GM19372 (cell line): Measurements from ENCODE around the gene ZMYND19.
"Not testable (repeated sequence)": the region's sequence is repeated elsewhere in the genome, so short reads cannot be mapped to it uniquely, and the experiment has no call there.

Source experiments
- ATAC-seq: cut with Tn5 transposase; IDR thresholded peaks from one replicate; pipeline ENCODE4 v1.9.1; 2021; ENCODE audit warnings: mild to moderate bottlenecking, low read depth, moderate library complexity; ENCODE audit not compliant: unreplicated experiment

Gene ZMYND19

DNA sequence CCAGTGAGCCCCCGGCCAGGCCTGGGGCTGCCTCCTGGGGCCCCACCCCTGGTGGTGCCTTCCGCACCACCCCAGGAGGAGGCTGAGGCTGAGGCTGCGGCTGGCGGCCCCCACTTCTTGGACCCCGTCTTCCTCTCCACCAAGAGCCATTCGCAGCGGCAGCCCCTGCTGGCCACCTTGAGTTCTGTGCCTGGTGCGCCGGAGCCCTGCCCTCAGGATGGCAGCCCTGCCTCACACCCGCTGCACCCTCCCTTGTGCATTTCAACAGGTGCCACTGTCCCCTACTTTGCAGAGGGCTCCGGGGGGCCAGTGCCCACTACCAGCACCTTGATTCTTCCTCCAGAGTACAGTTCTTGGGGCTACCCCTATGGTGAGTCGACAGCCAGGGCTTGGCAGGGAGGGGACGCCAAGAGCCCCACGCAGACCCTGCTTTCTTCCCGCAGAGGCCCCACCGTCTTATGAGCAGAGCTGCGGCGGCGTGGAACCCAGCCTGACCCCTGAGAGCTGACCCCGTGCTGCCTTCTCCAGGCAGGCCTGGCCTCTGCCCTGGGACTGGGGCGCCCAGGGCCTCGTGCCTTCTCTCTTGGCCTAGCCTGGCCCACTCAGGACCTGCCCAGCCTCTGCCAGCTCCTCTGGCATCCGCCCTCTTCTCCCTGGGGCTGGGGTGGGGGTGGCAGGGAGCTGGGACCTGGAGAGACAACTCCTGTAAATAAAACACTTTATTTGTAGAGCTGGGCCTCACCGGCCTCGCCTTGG lies 24.5 kb upstream of the ZMYND19 start:
- no peak for ATAC-seq

DNA sequence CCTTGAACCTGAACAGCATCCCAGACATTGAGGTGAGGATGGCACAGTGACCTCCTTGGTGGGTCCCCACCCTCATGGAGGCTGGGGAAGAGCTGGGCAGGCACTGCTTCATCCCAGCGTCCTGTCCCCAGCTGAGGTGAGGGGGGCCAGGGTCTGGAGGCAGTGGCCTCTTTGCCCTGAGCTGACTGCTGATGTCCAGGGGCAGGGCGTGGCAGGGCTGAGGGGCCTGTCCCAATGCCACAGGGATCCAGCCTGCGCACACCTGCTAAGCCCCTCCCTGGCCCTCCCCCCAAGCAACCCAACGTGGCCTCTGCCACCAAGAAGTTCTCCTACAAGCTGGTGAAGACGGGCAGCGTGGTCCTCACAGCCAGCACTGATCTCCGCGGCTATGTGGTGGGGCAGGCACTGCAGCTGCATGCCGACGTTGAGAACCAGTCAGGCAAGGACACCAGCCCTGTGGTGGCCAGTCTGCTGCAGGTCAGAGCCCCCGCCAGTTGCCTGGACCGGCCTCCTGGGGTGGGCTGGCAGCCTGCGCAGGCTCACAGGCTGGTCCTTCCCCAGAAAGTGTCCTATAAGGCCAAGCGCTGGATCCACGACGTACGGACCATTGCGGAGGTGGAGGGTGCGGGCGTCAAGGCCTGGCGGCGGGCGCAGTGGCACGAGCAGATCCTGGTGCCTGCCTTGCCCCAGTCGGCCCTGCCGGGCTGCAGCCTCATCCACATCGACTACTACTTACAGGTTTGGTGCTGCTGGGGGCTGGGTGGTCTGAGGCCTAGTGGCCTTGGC lies 23.6 kb upstream of the ZMYND19 start:
- ATAC-seq, result no peak

DNA sequence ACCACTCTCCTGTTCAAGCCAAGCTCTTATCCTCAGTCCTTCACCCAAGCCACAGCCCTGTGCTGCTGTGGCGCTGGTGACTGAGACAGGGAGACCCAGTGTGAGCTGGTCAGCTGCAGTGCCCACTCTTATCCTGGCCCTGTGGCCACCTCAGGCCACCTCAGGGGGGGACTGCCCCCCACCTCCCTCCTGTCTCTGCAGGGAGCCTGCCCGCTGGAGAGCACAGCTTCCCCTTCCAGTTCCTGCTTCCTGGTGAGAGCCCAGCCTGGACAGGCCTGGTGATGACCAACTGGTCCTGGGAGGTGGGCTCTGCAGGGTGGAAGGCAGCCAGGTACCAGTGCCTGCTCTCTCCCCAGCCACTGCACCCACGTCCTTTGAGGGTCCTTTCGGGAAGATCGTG lies 22.9 kb upstream of the ZMYND19 start:
- ATAC-seq, result no peak

DNA sequence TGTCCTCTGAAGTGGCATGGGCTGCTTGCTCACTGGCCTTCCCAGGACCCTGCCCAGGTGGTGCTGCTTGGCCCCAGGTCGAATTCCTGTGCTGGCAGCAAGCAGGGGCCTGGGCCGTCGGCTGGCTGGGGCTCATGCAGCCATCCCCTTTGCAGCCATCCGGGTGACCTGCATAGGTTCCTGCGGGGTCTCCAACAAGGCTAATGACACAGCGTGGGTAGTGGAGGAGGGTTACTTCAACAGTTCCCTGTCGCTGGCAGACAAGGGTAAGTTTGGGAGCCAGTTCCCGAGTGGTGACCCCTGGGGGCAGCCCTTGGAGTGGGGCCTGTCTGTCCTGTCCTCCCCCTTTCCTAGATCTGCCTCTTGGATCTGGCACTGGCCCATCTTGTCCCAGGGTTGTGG lies 22.4 kb upstream of the ZMYND19 start:
- ATAC-seq, result no peak

DNA sequence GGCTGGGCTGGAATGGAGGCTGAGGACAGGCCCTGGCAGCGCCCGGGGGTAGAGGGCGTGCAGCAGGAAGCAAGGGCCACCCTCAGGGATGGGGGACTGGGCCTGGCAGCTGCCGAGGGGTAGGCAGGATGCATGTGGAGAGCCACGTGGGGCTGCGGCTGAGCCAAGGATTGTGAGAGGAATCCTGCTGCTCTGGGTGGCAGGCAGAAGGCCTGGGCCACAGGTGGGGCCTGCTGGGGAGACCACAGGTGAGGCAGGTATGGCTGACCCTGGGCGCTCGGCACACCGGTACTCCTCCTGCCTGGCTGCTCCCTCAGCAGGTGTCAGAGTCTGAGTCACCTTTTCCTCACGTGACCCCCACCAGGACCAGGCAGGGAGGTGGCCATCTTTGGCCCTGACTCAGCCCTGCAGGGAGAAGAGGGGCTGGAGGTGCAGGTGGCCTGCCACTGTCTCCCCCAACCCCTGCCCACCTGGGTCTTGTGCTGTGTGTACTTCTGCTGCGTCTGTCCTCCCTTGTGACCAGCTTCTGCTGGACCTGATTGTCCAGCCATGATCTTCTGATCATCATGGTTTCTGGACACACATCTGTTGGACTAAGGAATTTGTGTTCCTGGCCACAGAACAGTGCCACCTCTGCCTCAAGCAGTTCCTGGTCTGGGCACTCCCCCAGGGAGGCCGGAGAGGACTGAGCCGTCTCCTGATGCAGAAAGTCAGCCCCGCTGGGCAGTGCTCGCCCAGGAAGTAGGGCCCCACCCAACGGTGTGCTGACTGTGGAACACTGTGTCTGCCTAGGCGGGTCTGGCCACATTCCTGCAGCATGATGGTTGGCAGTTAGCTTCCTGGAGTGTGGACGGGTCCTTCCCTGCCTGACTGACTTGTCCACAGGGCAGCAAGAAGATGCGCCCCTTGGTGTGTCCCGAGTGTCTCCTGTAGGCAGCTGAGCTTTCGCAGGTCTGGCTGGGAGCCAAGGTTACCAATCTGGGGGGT lies 21.6 kb upstream of the ZMYND19 start:
- ATAC-seq, result no peak

DNA sequence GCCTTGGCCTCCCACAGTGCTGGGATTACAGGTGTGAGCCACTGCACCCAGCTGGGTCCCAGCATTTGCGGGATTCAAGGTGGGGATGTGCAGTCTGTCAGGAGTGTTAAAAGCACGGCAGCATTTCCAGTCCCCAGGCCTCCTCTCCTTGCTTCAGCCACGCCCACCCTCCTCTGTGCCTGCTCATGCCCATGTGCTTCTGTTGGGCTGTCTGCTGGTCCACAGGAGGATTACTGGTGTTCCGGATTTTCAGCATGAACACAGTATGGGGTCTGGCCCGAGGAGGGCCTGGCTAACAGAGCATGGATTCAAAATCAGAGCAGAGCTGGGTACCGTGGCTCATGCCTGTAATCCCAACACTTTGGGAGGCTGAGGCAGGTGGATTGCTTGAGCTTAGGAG lies 20.6 kb upstream of the ZMYND19 start:
- ATAC-seq, result no peak

DNA sequence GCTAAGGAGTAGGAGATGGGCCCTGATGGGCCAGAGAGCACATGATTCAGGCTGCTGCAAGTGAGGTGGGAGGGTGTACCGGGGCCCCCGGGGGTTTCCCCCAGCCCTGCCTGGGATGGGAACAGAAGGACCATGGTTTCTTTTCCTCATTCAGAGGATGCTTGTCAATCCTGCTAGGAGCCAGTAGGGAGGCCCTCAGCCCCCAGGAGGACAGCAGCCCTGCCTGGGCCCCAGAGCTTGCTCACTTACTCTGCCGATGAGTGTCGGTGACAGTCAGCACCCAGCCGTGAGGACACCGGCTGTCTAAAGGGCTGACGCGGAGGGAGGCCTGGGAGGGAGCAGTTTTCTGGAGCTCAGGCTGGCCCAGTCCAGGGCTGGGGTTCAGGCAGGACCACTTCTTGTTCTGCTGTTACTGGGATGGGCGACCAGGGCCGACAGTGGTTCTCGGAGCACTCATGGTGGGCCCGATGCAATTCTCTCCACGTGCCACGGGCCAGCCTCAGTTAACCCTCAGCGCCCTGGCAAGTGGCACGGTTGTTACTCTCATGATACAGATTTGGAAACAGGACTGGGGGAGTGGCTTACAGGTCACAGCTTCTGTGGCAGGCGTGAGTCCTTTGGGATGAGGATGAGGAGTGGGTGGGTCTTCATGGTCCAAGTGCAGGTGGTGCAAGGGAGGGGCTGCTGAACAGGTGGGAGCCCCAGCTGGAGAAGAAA lies 17.0 kb upstream of the ZMYND19 start:
- no peak for ATAC-seq

DNA sequence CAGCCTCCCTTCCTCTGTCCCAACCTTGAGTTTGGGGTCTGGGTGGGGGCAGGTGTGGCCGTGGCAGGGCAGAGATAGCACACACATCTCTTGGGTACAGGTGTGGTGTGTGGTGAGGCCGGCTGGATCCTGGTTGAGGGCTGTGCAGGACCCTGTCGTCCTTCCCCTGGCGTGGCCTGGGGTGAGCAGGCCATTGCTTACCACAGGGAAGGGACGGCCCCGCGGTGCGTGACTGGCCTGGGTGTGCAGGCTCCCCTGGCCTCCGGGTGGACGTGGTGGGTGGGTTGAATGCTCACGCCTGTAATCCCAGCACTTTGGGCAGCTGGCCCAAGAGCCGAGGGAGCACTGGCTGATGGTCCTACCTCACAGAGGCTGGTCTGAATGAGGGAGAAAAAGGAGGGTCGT lies 16.4 kb upstream of the ZMYND19 start:
- no peak for ATAC-seq

DNA sequence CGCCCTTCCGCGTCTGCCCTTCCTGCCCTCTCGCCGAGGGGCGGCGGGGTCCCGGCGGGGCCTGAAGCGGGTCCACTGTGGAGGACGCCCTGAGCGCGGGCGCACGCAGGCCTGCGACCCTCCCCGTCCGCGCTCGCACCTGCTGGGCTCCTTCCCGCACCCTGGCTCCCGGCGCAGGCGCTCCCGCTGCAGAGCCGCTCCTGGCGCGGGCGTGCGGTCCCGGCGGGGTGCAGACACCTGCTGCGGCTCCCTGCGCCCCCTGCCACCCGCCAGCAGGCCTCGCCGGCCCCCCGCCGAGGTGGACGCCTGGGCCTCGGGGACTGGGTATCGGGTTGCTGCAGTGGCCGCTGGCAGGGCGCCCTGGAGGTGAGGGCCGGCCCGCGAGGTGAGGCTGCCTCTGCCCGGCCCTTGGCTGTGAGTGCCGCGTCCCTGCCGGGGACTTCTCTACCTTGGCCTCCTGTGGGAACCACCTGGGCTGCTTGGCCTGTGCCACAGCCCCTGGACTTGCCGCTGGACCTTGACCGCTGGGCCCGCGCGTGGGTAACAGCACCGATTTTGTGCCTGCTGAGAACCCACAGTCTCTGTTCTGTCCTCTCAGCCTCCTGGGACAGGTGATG lies 15.8 kb upstream of the ZMYND19 start:
- no peak for ATAC-seq

DNA sequence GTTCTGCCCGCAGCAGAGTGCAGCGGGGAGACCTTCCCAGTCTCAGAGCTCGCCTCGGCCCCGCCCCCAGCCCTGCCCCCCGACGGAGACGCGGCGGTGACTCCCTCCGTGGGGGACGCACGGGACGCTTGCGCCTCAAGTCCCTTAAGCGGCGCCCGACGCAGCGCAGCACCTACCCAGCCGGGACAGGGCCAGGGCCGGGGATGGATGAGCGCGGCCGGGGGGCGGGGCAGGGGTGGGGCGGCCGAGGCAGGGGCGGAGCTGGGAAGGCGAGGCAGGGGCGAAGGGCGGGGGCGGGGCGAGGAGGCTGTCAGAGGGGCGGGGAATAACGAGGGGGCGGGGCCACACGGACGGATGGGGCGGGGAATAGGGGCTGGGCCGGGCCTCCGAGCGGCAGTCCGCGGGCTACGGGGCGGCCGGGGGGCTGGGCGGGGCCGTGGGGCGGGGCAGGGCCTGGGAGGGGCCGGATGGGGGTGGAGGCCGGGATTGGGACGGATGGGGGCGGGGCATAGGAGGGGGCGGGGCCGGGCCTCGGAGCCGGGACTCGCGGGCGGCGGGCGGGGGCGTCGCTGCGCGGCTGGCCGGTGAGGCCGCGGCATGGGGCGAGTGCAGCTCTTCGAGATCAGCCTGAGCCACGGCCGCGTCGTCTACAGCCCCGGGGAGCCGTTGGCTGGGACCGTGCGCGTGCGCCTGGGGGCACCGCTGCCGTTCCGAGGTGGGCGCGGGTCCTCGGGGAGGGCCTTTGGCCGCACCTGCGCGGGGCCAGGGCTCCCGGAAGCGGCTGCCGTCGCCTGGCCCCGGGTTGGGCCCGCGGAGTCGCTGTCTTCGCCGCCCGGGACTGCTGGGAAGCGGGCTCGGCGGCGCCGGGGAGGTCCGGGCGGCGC lies 15.1 kb upstream of the ZMYND19 start, which contains the start of gene ARRDC1:
ARRDC1 (plus strand) TSS at position 566 of the 884 bp plus-strand sequence; CDS start at position 598, 32 bp downstream.
- peak; percentile 80 for ATAC-seq

DNA sequence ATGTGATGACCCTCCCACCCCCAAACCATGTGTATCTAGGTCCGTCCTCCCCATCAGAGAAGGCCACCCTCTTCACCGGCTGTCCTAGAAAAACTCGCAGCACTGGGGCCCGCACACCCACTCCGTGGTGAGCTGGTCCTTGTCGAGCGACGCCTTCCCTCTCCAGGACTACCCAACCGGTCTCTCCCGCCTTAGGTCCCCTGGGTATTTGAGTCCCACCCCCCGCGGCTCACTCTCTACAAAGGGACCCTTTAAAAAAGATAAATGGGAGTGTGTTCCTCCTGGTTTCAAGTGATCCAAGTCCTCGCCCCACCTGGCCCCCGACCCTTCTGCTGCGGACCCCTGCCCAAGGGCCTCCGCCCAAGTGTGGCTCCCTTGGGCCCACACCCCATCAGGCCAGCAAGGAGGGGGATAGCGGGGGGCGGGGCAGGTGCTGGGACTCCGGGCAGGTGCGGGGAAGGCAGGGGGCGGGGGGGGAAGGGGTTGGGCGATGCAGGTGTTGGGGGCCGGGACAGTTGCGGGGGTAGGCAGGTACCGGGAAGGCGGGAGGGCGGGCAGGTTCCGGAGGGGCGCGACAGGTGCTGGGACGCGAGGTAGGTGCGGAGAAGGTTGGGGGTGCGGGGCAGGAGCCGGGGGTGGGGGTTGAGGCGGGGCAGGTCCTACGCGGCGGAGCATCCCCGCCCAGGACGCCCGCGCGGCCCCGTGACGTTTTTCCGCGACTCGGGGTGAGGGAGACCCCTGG lies 14.2 kb upstream of the ZMYND19 start:
- no peak for ATAC-seq

DNA sequence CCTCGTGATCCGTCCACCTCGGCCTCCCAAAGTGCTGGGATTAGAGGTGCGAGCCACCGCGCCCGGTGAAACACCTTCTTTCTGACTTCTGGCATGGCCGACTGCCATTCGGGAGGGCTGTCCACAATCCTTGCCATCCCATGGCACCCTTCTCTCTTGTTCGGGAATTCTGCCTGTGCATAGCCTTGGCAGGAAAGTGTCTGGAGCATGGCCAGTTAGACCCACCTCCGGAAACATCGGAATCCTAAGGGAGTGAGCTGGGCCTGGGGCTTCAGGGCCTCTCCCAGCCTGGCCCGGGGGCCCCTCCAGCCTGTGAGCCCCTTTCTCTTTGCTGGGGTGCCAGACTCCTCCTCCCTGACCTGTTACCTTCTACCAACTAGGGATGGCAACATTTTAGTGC lies 13.6 kb upstream of the ZMYND19 start:
- no peak for ATAC-seq

DNA sequence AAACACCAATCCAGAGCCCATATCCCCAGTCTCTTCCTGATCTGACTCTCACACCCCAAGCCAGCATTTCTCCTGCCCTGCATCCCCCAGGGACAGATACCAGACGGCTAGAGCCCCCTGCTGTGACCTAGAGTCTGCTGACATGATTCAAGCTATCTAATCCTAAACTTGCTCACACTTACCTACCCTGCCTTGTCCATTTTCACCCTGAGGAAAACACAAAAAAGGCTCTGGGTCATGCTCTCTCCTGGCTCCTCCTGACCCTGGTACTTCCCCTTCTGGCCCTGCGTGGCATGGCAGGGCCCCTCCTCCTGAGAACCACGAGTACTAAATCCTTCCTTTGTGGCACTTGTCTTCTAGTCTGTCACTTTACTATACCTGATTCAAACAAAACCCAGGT lies 12.3 kb upstream of the ZMYND19 start:
- no peak for ATAC-seq

DNA sequence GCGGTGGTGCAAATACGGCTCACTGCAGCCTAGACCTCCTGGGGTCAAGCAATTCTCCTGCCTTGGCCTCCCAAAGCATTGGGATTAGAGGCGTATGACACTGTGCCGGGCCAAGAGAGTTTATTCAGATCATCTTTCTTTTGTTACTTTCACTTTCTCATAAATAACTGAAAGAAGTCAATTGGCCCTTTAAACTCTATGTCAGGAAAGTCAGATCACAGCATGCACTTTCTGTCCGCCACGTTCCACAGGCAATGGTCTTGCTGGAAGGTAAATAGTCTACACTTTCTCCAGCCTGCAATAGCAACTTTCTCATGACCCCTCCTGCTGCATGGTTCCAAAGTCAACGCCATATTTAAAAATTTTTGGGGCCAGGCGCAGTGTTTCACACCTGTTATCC lies 8.6 kb upstream of the ZMYND19 start:
- ATAC-seq, result no peak

DNA sequence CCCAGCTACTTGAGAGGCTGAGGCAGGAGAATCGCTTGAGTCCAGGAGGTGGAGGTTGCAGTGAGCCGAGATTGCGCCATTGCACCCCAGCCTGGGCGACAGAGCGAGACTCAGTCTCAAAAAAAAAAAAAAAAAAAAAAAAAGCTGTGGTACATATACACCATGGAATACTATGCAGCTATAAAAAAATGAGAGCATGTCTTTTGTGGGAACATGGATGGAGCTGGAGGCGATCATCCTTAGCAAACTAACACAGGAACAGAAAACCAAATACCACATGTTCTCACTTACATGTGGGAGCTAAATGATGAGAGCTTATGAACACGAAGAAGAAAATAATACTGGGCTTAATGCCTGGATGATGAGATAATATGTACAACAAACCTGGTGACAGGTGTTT lies 6.3 kb upstream of the ZMYND19 start:
- ATAC-seq, result not testable (repeated sequence)

DNA sequence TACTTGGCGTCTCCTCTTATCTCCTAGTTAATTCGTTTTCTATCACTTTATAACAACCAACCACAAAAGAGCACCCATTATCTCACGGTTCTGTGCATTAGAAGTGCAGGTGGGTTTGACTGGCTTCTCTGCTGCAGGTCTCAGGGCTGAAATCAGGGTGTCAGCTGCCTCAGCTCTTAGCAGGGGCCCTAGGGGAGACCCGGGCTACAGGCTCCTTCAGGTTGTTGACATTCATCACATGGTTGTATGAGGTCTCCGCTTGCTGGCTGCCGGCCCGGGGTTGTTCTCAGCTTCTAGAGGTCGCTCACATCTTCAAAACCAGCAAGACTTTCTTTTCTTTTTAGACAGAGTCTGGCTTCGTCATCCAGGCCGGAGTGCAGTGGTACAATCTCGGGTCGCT lies 2.9 kb upstream of the ZMYND19 start:
- no peak for ATAC-seq

DNA sequence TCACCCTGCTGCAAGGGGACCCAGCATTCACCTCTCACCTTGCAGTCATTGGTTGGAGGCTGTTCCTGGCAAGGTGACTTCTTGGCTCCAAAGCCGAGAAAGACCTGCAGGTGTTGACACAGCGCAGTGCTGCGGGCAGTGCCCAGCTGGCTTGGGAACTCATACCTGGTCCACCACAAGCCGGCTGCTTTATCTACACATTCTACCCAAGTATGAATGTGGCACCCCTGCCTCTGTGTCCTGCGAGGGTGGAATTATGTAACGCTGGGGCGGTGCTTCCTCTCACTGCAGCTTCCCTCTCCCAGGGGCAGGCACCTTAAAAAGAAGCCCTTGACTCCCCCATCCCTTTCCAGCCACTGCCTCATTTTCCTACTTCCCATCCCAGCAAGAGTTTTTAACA lies 2.5 kb upstream of the ZMYND19 start:
- ATAC-seq, result no peak

DNA sequence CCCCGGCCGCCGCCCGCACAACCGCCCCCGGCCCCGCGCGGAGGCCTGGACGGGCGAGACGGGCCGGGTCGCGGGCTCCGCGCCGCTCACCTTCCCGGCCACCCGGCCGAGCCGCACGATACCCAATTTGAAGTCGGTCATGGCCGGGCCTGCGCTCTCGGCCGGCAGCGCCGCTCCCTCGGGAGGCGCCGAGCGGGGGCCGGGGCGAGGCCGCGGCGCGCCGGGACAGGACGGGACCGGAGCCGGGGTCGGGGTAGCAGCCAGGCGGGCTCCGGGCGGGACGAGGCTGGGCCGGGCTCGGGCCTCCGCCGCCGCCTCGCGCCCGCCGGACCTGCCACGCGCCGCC lies 216 bp downstream of the ZMYND19 start:
- no peak for ATAC-seq
